Measurements from ENCODE around the gene ANK3. TPM values are rescaled to one million over a fixed set of nuclear protein-coding genes. Genes with fewer than 3 reads are reported as not detected.
A peak's percentile ranks its signal among the peaks of the same experiment; 100 is the strongest.

Gene ANK3
- total and polyA plus RNA-seq, 10 donors: 2.0 to 133 (median 62.9) TPM

DNA sequence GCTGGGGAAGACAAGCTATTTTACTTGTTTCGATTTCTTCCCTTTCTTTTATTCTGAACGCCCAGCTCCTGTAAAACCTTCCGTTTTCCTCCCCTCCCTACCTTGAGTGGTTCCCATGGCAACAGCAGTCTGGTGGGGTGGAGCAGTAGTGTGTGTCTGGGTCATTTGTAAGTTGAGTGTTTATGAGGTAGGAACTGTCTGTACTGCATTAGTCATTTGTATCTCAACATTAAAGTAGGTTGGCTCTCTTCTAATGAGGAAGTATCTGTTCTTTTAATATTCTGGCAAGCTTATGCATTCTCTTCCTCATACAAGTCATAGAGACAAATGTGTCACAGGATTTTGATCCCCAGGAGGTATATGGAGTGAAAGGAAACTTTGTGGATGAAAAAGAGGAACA, 398.0 kb downstream of the ANK3 start:
- Histone ChIP-seq H3K36me3 (no peaks in the 10 kb centered on the region), H3K9me3 (peaks cover 0 to 4% (median 0%) of the 10 kb centered on the region in 8 donors), H3K27ac (no peak overlapping the region), H3K27me3 (replicated peaks in 1 of 7) (peaks cover 0 to 4% (median 0%) of the 10 kb centered on the region in 7 donors), H3K4me3 (peak overlapping the region in 1 of 8 donors; percentile 38), H3K4me1 (peaks cover 0 to 13% (median 2%) of the 10 kb centered on the region in 6 donors)
- intact Hi-C loops (cut with DNase I; ENCODE audit: low total_unique reads): no loop called here
- no peak for DNase-seq
- no peak for TF ChIP-seq POLR2A (IDR thresholded peaks at IDR 0.05)
- no peak for TF ChIP-seq POLR2AphosphoS5 (IDR thresholded peaks at IDR 0.05)
- TF ChIP-seq, protein P1, sequence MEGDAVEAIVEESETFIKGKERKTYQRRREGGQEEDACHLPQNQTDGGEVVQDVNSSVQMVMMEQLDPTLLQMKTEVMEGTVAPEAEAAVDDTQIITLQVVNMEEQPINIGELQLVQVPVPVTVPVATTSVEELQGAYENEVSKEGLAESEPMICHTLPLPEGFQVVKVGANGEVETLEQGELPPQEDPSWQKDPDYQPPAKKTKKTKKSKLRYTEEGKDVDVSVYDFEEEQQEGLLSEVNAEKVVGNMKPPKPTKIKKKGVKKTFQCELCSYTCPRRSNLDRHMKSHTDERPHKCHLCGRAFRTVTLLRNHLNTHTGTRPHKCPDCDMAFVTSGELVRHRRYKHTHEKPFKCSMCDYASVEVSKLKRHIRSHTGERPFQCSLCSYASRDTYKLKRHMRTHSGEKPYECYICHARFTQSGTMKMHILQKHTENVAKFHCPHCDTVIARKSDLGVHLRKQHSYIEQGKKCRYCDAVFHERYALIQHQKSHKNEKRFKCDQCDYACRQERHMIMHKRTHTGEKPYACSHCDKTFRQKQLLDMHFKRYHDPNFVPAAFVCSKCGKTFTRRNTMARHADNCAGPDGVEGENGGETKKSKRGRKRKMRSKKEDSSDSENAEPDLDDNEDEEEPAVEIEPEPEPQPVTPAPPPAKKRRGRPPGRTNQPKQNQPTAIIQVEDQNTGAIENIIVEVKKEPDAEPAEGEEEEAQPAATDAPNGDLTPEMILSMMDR (IDR thresholded peaks at IDR 0.05 in 8 of 11, conservative IDR thresholded peaks at IDR 0.05 in 3 of 11): no peak
- 1 to 10% (median 6%) methylated on average over 3 of the region's 3 CpGs for WGBS, 5 donors

DNA sequence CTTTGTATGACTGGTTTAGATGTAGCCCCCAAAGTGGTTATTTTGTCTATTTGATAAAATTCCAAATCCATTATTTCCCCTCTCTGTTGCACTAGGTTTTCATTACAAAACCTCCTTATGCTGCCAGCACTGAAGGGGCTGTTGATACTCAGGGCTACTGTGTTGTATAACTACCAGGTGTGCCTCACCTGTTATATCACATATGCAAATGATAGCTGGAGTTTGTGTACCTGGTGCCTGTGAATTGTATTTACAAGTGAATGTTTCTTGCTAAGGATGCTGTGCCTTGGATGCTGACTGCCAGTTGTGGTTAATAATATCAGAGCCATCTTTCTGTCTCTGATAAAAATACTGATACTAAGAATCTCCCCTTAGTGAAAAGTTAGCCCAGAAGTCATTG, 398.6 kb downstream of the ANK3 start:
- no peak overlapping the region for H3K4me3 ChIP-seq

DNA sequence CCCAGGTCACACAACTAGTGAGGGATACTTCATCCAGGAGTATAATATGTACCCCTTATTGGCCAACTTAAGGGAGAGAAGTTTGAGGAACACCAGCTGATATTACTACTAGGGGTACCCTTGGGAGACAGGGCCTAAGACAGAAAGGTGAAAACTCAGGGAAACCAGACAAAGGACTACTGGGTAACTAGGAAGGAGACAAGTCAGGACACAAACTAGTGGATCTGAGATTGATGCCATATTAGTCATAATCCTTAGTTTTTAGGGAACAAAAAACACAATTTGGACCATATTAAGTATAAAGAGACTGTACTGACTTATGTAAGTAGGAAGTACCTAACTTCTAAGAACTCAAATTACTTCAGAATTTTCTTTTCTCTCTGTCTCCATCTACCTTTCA, 404.0 kb downstream of the ANK3 start:
- H3K4me1 ChIP-seq: no peaks in the 10 kb centered on the region
- H3K36me3 ChIP-seq: no peaks in the 10 kb centered on the region
- H3K27ac ChIP-seq: no peak overlapping the region
- intact Hi-C loops (cut with DNase I; ENCODE audit: low total_unique reads): no loop called here
- TF ChIP-seq POLR2A (IDR thresholded peaks at IDR 0.05) (no peak), POLR2AphosphoS5 (IDR thresholded peaks at IDR 0.05) (no peak)
- TF ChIP-seq, protein P1 (IDR thresholded peaks at IDR 0.05 in 8 of 11, conservative IDR thresholded peaks at IDR 0.05 in 3 of 11): no peak
- H3K9me3 ChIP-seq: peaks cover 0 to 4% (median 0%) of the 10 kb centered on the region in 8 donors
- DNase-seq: no peak
- no peak overlapping the region for H3K4me3 ChIP-seq
- H3K27me3 ChIP-seq (replicated peaks in 1 of 7): no peaks in the 10 kb centered on the region

More for the DNA sequence above, 398.6 kb downstream of the ANK3 start:
- DNase-seq: no peak
- Histone ChIP-seq H3K9me3 (peaks cover 0 to 4% (median 0%) of the 10 kb centered on the region in 8 donors), H3K36me3 (no peaks in the 10 kb centered on the region), H3K27ac (no peak overlapping the region), H3K27me3 (replicated peaks in 1 of 7) (peaks cover 0 to 4% (median 0%) of the 10 kb centered on the region in 7 donors), H3K4me1 (peaks cover 0 to 13% (median 2%) of the 10 kb centered on the region in 6 donors)
- no peak for TF ChIP-seq POLR2AphosphoS5 (IDR thresholded peaks at IDR 0.05)
- TF ChIP-seq POLR2A (IDR thresholded peaks at IDR 0.05): no peak
- TF ChIP-seq, protein P1 (IDR thresholded peaks at IDR 0.05 in 8 of 11, conservative IDR thresholded peaks at IDR 0.05 in 3 of 11): no peak
- intact Hi-C loops (cut with DNase I; ENCODE audit: low total_unique reads): no loop called here

DNA sequence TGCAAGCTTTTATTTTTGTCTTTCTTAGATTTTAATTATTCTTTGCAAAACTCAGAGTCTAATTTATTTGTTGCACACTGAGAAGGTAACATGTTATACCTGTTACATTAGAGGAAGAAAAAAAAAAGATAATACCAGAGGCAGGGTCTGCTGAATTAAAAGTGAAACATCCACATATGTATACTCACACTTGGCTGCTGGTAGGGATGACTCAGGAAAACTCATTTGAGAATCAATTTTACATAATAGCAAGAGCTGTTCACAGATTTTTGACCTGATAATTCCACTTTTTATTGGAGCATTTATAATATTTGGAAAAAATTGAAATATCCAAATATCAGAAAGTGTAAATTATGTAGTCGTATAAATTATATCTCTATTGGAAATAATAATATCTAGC, 405.3 kb downstream of the ANK3 start:
- DNase-seq: no peak
- Histone ChIP-seq H3K27ac (no peak overlapping the region), H3K4me3 (no peak overlapping the region), H3K9me3 (peaks cover 0 to 8% (median 0%) of the 10 kb centered on the region in 8 donors), H3K36me3 (no peaks in the 10 kb centered on the region), H3K4me1 (no peaks in the 10 kb centered on the region), H3K27me3 (replicated peaks in 1 of 7) (no peaks in the 10 kb centered on the region)
- WGBS, 5 donors: 87 to 98% (median 94%) methylated on average over 1 of the region's 1 CpG
- TF ChIP-seq, protein P1 (IDR thresholded peaks at IDR 0.05 in 8 of 11, conservative IDR thresholded peaks at IDR 0.05 in 3 of 11): no peak
- no peak for TF ChIP-seq POLR2A (IDR thresholded peaks at IDR 0.05)
- no peak for TF ChIP-seq POLR2AphosphoS5 (IDR thresholded peaks at IDR 0.05)
- intact Hi-C loops (cut with DNase I; ENCODE audit: low total_unique reads): no loop called here

All from spleen (tissue), 11 donors.